Measurements from ENCODE around the gene EFNB3.

Gene EFNB3

DNA sequence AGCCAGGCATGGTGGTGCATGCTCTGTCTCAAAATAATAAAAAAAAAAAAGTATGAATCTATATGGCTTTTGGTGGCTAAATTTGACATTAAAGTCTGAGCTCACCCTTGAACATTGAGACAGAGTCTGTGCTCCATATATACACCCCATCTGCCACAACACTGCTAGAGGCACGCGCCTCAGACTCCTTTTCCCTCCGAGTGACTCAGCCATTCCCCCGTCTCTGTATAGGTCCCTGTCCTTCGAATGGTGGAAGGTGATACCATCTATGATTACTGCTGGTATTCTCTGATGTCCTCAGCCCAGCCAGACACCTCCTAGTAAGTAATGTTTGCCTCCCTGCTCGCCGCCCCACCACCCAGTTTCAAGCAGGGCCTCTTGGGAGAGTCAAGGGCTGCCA, 4.5 kb upstream of the EFNB3 start:
- no peak for DNase-seq (ENCODE audit: low spot score)

DNA sequence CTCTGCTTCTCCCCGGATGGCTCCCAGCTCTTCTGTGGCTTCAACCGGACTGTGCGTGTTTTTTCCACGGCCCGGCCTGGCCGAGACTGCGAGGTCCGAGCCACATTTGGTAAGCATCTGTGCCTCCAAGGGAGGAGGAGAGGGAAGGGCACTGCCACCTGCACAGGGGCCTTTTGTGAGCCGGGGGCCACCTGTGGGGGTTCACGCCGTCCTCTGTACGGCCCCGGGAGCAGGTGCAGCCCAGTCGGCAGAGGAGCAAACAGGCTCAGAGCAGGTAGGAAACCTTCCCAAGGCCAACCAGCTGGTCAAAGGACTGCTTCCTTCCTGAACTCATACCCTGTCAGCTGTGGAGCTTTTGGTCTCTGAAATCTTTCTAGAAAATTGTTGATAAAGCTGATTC, 3.3 kb upstream of the EFNB3 start:
- no peak for DNase-seq (ENCODE audit: low spot score)

DNA sequence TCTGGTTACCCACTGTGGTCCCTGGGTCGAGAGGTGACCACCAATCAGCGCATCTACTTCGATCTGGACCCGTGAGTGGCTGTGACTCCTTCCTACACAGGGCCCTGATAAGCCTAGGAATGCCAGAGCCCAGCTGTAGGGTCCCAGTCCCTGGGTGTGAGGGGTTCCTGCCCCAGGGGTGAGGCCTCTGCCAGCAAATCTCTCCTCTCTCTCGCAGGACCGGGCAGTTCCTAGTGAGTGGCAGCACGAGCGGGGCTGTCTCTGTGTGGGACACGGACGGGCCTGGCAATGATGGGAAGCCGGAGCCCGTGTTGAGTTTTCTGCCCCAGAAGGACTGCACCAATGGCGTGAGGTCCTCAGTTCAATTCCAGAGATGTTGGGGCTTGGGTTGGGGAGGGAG, 2.2 kb upstream of the EFNB3 start:
- no peak for DNase-seq (ENCODE audit: low spot score)

DNA sequence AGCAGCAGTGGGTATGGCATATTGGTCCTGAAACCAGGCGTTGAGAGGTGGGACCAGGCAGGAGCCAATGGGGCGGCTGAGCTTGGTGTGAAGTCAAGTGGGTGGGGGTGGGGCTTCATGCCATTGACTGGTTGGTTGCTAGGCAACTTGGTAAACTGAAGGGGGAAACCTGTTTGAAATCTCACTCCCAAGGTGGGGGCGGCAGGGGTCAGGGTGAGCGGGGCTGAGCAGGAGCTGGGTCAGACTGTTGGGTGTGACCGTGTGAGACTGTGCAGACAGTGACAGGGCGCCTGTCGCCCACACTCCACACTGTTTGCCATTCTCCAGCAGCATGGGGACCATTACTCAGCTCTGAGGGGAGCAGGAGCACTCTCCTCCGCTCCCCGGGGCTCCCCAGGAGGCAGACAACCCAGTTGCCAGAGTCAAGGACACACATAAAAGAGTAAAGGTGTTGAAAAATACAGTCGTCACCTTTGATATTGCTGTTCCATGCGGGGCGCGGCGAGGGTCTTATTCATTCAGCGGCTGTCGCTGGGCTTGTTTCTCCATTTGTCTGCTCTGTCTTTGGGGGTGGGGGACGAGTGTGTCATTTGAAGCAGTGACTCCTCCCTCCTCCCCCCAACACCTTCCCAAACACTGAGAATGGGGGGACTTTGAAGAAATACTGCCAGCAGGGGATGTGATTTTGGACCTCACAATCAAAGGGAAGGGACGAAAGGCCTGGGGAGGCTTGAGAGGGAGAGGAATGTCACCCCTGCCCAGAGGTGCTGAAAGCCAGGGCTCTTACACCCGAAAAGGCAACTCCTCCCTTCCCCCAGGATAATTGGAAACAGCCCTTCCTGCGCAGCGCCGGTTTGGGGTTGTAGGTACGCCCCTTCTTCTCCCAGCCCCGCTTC, 1.2 kb upstream of the EFNB3 start:
- DNase-seq (ENCODE audit: low spot score): peak; percentile 41

DNA sequence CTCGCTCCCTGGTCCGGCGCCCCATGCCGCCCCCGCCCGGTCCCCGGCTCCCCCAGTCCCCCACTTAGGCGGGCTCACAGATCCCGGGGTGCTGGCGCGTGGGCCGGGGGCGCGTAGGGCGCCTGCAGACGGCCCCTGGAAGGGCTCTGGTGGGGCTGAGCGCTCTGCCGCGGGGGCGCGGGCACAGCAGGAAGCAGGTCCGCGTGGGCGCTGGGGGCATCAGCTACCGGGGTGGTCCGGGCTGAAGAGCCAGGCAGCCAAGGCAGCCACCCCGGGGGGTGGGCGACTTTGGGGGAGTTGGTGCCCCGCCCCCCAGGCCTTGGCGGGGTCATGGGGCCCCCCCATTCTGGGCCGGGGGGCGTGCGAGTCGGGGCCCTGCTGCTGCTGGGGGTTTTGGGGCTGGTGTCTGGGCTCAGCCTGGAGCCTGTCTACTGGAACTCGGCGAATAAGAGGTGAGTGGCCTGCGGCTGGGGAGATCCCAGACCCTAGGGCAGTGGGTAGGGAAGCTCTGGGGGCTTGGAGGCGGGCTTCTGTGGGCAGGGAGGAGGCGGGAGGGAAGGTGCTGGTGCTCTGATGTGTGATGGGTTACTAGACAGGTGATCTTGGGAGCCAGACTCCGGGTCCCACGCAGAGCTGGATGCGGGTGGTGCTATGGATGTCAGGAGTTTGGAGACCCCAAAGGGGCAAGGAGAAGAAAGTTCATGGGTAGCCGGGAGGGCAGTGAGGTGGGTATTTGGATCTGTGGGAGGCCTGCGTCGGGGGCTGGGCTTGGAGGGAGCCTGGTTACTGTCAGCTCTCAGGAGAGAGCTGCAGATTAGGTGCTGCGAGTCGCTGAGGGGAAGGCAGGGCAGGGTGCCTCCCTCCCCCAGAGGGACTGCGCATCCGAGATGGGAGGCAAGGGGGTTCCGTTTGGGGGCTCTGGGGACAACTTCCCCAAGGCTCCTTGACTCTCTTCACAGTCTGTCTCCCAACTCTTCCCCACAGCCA, 560 bp downstream of the EFNB3 start:
- no peak for DNase-seq (ENCODE audit: low spot score)

DNA sequence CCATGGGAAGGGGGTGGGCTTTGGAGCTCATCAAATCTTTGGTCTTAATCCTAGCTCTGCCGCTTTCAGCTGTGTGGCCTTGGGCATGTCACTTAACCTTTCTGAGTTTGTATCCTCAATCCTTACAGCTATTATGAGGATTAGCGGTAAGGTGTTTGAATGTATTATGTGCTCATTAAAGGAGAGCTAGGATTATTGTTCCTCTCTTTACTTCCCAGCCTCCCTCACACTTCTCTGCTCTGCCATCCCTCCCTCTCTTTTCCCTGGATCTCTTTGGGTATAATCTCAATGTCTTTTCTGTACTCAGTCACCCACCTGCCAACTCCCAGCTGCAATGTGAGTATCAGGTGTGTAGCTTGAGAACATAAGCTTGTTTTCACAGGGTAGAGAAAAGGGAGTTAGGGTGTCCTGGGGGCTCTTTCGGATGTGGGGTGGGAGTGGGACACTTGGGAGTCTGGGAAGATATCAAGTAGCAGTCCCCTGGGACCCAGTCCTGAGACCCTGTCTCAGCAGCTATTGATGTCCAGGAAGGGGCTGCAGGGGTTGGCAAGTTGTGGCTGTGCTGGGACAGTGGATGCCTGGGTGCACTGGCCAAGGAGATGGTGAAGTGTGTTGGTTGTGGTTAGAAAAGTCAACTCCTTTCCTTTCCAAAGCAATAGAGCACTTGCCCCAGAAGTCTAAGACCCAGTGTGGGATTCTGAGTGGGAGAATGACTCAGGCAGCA, 1.8 kb downstream of the EFNB3 start:
- DNase-seq (ENCODE audit: low spot score): no peak

DNA sequence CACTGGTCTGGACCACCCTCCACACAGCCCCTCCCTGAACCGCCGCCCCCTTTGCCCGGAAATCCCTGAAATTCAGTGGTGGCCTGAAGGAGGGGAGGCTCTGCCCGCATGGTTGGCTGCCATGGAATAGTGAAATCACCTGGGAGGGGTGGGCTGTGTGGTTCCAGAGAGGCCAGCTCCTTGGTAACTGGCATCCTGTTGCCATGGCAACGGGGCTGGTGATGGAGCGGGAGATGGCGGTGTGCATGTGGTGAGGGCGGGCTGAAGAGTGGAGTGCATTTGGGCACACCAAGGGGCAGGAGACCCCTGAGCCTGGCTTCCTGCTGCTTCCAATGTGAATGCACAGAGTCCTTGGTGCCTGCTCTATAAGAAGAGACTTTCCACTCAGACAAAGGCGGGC, 2.4 kb downstream of the EFNB3 start:
- no peak for DNase-seq (ENCODE audit: low spot score)

DNA sequence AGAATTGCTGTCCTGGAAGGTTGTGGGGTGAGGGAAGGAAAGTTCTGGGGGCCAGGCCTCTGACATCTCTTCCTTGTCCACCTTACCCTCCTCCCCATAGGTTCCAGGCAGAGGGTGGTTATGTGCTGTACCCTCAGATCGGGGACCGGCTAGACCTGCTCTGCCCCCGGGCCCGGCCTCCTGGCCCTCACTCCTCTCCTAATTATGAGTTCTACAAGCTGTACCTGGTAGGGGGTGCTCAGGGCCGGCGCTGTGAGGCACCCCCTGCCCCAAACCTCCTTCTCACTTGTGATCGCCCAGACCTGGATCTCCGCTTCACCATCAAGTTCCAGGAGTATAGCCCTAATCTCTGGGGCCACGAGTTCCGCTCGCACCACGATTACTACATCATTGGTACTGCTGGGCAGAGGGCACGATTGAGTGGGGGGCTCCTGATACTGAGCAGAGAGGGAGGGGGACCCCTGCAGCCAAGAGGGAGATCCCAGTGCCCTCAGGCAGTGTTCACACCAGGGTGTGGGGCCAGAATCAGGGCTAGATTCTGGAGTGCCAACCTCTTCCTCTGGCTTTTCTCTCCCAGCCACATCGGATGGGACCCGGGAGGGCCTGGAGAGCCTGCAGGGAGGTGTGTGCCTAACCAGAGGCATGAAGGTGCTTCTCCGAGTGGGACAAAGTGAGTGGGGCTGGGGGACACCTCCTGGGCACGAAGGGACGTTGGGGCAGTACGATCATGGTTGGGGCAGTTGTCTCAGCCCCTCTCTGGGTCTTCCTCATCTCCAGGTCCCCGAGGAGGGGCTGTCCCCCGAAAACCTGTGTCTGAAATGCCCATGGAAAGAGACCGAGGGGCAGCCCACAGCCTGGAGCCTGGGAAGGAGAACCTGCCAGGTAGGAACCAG, 3.1 kb downstream of the EFNB3 start:
- DNase-seq (ENCODE audit: low spot score): no peak

DNA sequence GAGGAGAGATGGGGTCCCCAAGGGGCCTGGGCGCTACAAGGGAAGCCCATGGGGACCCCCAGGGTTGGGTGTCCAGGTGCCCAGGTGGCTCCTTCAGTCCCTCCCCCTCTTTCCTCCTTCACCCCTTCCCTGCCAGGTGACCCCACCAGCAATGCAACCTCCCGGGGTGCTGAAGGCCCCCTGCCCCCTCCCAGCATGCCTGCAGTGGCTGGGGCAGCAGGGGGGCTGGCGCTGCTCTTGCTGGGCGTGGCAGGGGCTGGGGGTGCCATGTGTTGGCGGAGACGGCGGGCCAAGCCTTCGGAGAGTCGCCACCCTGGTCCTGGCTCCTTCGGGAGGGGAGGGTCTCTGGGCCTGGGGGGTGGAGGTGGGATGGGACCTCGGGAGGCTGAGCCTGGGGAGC, 4.0 kb downstream of the EFNB3 start:
- no peak for DNase-seq (ENCODE audit: low spot score)

DNA sequence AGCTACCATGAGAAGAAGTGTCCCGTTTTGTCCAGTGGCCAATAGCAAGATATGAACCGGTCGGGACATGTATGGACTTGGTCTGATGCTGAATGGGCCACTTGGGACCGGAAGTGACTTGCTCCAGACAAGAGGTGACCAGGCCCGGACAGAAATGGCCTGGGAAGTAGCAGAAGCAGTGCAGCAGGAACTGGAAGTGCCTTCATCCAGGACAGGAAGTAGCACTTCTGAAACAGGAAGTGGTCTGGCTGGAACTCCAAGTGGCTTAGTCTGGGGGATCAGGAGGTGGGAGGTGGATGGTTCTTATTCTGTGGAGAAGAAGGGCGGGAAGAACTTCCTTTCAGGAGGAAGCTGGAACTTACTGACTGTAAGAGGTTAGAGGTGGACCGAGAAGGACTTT, 5.3 kb downstream of the EFNB3 start:
- DNase-seq (ENCODE audit: low spot score): no peak

DNA sequence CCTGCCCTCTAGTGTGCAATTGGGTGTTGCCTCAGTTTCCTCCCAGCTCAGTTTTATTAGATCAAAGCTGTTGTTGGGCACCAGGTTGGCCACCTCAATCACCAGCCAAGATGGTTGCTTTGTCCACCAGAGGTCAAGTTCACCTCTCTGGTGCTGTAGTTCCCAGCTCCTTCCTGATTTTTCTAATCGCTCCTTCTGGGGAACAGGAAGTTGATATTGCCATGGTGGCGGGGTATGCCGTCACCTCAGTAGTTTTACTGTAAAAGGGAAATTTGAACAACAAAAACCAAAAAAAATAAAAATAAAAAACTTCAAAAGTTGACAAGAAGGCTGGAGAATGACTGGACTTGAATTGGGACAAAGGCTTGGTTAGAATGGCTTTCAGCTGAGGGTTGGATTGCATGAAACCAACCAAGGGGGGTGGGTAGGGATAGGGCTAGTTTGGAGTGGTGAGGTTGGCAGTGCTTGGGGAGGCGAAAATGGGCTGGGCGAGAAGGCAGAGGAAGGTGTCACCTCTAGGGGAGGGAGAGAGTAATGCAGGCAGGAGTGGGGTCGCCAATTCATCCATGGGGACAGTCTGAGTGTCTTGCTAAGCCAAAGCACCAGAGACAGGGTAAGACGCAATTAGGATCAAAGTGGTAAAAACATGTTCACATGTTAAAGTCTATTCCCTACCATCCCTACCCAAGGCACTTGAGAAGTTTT, 6.2 kb downstream of the EFNB3 start:
- no peak for DNase-seq (ENCODE audit: low spot score)

DNA sequence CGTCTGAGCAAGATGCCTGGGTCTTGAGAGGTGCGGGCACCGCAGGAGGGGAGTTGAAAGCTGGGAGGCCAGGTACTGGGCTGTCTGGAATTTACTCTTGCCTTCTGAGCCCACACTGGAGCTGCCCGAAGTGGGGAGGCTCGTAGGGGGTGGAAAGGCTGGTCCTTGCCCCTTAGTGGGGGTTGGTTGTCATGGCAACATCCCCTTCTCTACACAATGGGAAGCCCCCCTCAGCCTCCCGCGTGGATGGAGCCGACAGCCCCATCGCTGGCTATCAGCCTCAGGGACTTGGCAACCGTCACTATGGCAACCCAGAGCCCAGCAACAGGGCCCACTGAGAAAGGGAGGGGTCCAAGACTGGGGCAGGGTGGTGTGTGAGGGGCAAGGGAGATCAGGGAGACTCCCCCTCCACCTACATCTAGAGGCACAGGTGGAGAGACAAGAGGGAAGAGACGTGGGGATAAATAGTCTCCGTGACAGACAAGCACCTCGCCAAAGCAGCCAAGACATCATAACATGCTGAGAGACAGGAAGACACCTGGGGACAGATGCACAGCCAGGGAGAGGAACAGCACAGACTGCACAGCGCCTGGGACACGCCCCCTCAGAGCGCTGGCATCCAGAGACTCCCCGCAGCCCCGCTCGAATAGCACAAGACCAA, 7.2 kb downstream of the EFNB3 start:
- DNase-seq (ENCODE audit: low spot score): no peak

DNA sequence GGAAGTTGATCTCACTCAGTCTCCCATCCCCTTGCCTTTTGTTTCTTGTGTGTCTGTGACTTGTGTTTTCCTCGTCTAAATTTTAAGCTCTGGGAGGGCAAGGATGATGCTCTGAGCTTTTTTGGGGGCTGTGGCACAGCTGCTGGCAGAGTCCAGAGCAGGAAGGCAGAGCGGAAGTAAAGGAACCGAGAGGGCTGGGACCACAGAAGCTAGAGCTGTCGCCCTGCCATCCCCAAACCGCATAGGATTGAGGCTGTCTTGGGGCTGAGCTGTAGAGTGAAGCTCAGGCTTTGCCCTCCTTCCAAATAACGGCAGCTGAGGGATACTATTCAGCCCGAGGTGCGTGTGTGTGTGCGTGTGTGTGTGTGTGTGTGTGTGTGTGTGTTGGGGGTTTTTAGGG, 8.8 kb downstream of the EFNB3 start:
- DNase-seq (ENCODE audit: low spot score): no peak

DNA sequence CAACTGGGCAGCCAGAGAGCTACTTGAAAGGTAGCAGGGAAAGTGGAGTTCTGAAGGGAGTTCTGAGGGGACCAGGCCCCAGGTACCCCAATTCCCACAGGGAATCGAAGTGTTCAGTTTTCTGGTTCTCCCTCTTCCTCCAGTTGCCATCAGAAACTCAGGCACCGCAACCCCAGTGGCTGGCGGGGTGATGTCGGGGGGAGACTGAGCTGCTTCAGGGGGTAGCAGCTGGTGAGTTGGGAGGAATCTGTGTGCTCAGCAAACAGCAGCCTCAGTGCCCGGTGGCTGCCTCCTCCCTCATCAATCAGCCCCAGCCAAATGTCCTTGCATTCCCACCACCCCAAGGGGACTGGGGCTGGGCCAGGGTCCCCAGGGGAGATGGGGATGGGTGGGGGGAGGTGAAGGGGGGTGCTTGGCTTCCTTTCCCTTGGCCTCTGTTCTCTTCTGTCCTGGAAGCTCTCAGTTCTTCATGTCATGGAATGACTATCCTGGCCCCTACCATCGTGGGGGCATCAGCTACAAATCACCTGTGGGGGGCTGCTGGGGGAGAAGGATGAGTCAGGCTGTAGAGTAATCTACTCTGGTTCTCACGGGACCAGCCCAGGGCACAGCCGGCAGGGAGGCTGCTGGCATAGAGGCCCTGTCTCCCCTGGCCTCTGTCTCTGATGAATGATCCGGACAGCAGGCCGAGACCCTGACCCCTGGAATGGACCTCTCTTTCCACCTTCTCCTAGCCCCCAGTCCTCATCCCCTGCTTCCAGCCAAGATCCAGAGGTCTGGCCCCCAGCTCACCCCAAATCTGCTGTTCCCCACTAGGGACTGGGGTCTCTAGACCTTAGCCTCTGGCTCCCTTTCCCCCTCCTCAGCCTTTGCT, 10.0 kb downstream of the EFNB3 start:
- no peak for DNase-seq (ENCODE audit: low spot score)

DNA sequence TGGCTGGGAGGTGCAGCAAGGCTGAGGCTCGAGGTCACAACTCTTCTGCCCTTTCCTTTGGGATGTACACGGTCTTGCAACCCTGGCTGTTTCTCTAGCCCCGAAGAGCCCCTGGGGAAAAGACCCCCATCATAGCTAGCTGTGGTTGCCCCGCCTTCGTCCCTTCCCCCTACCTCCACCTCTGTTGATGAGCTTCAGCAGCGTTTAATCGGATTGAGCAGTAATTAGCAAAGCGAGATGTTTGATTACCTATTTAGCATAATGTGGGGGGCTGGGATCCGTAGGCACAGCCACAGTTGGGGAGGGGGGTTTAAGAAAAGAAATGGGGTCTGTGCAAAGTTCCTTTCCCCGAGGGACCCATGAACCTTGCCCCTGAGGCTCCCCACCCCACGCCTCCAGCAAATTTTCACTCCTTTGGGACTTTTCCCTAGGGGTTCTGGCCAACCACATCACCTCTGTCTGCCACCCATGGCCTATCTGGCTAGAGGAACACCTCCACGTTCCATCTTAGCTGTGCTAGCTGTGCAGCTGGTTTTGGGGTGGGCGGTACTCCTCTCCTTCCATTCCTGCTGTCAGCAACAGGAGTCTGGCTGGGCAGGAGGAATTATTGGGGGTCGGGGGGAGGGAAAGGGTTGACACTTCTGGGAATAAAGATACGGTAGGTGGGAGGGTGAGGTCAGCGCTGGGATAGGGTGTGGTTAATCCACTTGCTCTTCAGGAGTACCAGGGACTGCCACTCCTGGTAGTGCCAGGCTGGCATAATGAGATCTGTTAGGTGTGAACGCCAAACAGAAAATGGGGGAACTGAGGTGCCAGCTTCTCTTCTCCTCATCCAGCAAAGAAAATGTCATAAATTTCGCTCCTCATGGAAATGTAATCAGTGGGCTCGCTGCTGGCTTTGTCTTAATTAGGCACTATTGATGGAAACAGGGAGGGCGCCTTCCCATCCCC, 11.2 kb downstream of the EFNB3 start:
- DNase-seq (ENCODE audit: low spot score): no peak

DNA sequence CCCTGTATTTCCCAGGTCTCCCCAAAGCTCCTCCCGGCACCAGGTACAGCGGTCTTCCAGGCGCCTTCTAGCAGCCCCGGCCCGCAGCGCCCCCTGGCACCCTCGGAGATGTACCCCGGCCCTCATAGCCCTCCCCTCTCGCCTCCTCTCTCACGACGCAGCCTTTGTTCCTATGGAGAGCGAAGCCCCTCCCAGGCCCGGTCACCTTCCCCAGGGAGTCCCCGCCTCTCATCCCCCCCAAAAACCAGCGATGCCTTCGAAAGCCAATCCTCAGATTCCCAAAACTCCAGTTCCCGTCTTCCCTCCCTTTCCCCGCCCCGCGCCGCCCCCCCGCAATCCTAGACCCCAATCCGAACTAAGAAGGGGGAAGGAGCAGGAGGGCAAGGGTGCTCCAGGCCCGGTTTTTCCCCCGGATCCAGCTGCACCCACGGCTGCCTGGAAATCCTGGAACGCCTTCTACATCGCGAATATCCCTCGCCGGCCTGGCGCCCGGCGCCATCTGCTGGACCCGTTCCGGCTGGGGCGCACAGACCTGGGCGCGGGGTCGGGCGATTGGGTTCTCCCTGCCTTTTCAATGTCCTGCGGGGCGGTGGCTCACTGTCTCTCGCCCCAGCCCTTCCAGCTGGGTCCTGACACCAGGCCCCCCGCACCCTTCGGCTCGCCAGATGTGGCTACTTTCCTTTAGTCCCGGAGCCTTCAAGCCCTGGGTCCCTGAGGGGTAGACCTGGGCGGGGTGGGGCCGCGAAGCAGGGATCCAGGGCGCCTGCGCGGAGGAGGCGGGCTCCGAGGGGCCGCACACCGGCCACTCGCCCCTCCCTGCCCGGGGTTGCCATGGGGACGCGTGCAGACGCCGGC, 12.1 kb downstream of the EFNB3 start, which contains the start of gene DNAH2:
Gene DNAH2, plus strand, starts transcription at position 844 of the 855 bp plus-strand sequence. CDS start 1,991 bp downstream, outside the sequence.
- peak; percentile 85 for DNase-seq (ENCODE audit: low spot score)
